Bronchial epithelial cell (primary cell): ENCODE data around the gene MRPL17. TPM values are rescaled to one million over a fixed set of nuclear protein-coding genes. Genes with fewer than 3 reads are reported as not detected.

Source experiments
- DNase-seq: peaks from one replicate; pipeline ENCODE4 v3.0.0-alpha.2; 2010; ENCODE audit warnings: low read depth
- FAIRE-seq: peaks from 2 replicates; lab custom pipeline; 2011; peaks lifted over from hg19 to GRCh38; lab: Jason Lieb, UNC
- H3K27me3 ChIP-seq: 2 replicates; pipeline ENCODE4 v1.5.1; 2011; ENCODE audit warnings: low read length; ENCODE audit not compliant: control insufficient read depth, insufficient read depth
- H3K36me3 ChIP-seq: 2 replicates; pipeline ENCODE4 v1.5.1; 2011; ENCODE audit warnings: low read length; ENCODE audit not compliant: control insufficient read depth, insufficient read depth
- H3K4me3 ChIP-seq: 2 replicates; pipeline ENCODE4 v1.5.1; 2011; ENCODE audit warnings: mild to moderate bottlenecking, low read depth, low read length, control low read depth
- total RNA-seq: library from RNA; depleted of rRNA; stranded (reverse); fragments of >200 nt; gene quantifications from 2 replicates; pipeline ENCODE4 v1.2.1, GENCODE V29; 2014
- TF ChIP-seq, protein P1 (sequence below): IDR thresholded peaks from 2 replicates; pipeline ENCODE4 v1.5.1; 2011; ENCODE audit warnings: mild to moderate bottlenecking, moderate library complexity, low read length, control low read depth, inconsistent platforms; ENCODE audit not compliant: insufficient read depth, severe bottlenecking

Gene MRPL17
- 44.5 and 63.7 TPM in 2 replicates for total RNA-seq

DNA sequence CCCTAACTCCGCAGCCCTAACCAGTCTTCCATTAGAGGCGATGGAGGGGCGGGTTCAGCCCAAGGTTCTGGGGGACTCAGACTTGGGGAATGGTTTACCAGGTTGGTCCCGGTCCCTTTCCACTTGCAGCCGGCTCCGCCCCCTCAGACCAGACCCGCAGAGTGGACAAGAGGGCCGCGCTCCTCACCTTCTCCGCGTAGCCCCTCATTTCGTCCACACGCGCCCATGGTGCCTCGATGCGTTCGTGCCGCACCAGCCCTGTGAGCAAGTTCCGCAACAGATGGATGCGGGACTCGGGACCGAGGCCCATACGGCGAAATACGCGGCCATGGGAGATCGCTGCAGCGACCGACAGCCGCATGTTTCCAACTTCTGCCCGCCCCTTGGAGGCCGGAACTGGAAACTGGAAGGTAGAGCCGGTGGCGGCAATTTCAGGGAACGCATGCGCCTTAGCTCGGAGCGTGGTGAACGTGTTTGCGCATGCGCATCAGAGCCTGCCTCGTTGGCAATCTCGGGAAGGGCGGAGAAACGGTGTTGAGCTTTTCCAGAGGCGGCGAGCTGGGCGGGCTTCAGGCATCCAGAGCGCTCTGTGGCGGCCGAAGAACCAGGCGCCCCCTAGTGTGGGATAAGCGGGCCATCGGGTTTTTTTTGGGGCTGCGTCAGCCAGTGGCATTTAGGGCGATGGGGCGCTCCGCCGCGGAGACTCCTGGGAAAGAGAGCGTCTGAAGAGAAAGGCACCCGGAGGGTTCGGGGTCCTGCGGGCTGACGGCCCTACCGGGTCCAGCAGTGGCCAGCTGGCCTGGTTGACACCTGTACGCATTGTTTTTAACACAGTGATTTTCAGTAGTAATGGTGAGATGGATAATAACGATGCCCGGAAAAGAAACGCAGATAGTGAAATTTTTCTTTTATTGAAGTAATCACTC lies at the start of gene MRPL17:
MRPL17 (minus strand) TSS at position 405 of the 926 bp plus-strand sequence; CDS start at position 361, 44 bp downstream.
- TF ChIP-seq, protein P1, sequence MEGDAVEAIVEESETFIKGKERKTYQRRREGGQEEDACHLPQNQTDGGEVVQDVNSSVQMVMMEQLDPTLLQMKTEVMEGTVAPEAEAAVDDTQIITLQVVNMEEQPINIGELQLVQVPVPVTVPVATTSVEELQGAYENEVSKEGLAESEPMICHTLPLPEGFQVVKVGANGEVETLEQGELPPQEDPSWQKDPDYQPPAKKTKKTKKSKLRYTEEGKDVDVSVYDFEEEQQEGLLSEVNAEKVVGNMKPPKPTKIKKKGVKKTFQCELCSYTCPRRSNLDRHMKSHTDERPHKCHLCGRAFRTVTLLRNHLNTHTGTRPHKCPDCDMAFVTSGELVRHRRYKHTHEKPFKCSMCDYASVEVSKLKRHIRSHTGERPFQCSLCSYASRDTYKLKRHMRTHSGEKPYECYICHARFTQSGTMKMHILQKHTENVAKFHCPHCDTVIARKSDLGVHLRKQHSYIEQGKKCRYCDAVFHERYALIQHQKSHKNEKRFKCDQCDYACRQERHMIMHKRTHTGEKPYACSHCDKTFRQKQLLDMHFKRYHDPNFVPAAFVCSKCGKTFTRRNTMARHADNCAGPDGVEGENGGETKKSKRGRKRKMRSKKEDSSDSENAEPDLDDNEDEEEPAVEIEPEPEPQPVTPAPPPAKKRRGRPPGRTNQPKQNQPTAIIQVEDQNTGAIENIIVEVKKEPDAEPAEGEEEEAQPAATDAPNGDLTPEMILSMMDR: peak; percentile 92
- Histone ChIP-seq H3K27me3 (no peaks in the 10 kb centered on the region), H3K4me3 (peak within 1 kb of the TSS; percentile 58), H3K36me3 (no peaks in the 10 kb centered on the region)
- FAIRE-seq: no peak
- peak; percentile 98 for DNase-seq

DNA sequence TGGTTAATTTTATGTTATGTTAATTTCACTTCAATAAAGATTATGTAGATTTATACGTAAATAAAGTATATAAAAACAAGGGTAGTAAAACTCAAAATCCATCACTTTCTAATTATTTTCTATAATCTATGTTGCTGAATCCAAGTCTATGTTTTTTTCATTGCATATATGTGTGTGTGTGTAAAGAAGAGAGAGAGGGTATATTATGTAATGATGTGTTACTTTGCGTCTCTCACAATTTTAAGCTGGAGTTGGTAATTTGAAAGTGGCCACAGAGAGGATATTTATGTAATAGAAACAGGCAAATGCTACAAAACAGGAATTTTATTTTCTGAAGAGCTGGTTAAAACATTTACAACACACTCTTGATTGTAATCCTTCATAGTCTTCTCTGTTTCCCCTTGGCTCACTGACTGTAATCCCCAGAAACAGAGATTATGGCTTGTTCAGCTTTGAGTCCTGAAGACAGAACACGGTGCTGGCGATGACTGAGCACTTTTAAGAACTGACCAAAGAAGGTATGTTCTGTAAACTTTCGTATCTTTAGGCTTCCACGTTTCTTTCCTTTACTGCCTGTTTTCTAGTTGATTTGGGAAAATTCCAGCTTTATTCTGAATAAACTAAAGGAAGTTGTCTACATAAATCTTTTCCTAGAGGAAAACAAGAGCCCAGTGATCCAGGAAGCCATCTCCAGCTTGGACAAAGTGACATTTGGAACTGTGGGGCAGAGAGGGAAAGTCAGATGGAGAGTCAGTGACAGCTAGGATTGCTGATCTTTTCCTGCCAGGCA lies 45.0 kb upstream of the MRPL17 start:
- Histone ChIP-seq H3K27me3 (no peaks in the 10 kb centered on the region), H3K36me3 (no peaks in the 10 kb centered on the region), H3K4me3 (no peak overlapping the region)
- FAIRE-seq (no peak), DNase-seq (no peak)
- TF ChIP-seq, protein P1: no peak

DNA sequence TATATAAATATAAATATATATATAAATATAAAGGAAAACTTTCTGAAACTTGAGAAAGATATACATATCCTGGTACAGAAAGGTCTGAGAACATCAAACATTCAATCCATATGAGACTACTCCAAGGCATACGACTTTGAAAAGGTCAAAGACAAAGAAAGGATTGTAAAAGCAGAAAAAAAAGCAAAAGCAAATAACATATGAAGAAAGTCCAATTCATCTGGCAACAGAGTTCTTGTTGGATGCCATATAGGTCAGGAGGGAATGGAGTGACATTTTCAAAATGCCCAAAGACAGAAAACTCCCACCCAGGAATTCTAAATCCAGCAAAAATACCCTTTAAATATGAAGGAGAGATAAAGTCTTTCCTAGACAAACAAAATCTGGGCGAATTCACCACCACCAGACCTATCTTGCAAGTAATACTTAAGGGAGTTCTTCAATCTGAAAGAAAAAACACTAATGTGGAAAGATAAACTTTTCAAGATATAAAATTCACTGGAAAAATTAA lies 42.3 kb upstream of the MRPL17 start:
- DNase-seq (no peak), FAIRE-seq (no peak)
- Histone ChIP-seq H3K36me3 (no peaks in the 10 kb centered on the region), H3K4me3 (no peak overlapping the region), H3K27me3 (no peaks in the 10 kb centered on the region)
- TF ChIP-seq, protein P1: no peak

DNA sequence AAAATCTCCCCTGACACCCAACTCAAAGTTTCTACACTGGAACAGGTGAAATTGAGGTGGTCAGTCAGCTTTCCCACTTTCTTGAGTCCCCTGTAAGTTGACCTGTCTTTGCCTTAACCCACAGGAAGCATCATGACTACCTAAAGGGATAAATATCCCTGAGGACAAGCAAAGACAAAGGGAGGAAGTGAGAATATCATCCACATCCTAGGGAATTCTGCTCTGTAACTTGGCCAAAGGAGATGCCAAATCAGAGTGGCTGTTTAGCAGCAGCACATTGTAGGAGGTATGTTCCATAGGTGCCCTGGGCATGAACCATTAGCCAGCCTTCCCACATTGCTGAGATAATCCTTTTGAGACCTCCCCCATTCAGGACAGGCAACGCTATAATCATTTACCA lies 40.9 kb upstream of the MRPL17 start:
- H3K36me3 ChIP-seq: no peaks in the 10 kb centered on the region
- no peak for DNase-seq
- H3K27me3 ChIP-seq: no peaks in the 10 kb centered on the region
- TF ChIP-seq, protein P1: no peak
- FAIRE-seq: no peak
- H3K4me3 ChIP-seq: no peak overlapping the region

DNA sequence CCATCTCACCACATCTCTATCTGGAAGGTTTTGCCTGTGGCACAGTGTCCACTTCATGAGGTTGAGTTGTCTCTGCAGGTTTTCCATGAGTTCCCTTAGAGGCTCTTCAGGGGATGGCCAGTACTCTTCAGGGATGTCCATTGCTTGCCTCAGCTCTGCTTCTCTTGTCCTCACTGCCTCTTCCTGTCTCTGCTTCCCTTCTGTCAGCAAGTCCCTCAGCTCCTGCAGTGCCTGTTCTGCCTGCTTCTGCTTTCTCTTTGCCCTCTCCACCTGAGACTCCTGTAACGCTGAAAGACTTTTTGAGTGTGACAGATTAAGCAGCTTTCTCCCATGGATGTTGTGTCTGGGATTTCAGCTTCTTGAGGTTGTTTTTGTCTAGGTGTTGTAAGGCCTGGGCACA lies 38.2 kb upstream of the MRPL17 start:
- FAIRE-seq (no peak), DNase-seq (no peak)
- TF ChIP-seq, protein P1: no peak

More for the DNA sequence above, 38.2 kb upstream of the MRPL17 start:
- Histone ChIP-seq H3K4me3 (no peak overlapping the region), H3K27me3 (no peaks in the 10 kb centered on the region), H3K36me3 (no peaks in the 10 kb centered on the region)
